Measurements from ENCODE around the gene MPI.

The MPI gene, protein sequence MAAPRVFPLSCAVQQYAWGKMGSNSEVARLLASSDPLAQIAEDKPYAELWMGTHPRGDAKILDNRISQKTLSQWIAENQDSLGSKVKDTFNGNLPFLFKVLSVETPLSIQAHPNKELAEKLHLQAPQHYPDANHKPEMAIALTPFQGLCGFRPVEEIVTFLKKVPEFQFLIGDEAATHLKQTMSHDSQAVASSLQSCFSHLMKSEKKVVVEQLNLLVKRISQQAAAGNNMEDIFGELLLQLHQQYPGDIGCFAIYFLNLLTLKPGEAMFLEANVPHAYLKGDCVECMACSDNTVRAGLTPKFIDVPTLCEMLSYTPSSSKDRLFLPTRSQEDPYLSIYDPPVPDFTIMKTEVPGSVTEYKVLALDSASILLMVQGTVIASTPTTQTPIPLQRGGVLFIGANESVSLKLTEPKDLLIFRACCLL

DNA sequence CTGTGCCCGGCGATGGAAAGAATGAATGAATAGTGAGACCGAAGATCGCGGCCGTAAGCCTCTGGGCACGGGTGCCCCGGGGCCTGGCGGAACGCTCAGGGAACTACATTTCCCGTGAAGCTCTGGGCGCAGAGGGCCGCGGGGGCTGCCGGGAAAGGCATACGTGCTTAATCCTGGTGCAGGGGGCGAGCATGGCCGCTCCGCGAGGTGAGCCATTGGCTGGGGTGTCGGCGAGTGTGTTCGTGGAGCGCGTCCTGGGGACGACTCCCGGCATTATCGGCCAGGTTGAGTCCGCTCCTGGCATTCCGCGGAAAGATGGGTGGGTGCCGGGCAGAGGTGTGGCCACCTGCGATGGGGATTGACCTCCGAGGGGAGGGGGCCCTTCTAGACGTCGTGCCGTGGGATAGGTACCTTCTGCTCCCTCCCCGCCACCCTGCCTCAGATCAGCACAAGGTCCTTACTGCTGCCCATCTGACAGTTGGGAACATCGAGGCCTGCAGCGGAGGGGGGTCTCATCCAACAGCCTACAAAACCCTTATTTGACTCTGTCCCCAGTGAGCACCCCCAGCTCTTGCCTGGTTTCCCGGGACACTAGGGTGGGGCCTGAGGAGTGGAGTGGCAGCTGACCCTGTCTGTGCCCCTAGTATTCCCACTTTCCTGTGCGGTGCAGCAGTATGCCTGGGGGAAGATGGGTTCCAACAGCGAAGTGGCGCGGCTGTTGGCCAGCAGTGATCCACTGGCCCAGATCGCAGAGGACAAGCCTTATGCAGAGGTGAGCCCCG is at the start of gene MPI:
Gene MPI (plus strand): TSS at position 160 of the 782 bp plus-strand sequence. CDS start 32 bp downstream, at position 192.
- DNase-seq = peak; percentile 62 to 92

DNA sequence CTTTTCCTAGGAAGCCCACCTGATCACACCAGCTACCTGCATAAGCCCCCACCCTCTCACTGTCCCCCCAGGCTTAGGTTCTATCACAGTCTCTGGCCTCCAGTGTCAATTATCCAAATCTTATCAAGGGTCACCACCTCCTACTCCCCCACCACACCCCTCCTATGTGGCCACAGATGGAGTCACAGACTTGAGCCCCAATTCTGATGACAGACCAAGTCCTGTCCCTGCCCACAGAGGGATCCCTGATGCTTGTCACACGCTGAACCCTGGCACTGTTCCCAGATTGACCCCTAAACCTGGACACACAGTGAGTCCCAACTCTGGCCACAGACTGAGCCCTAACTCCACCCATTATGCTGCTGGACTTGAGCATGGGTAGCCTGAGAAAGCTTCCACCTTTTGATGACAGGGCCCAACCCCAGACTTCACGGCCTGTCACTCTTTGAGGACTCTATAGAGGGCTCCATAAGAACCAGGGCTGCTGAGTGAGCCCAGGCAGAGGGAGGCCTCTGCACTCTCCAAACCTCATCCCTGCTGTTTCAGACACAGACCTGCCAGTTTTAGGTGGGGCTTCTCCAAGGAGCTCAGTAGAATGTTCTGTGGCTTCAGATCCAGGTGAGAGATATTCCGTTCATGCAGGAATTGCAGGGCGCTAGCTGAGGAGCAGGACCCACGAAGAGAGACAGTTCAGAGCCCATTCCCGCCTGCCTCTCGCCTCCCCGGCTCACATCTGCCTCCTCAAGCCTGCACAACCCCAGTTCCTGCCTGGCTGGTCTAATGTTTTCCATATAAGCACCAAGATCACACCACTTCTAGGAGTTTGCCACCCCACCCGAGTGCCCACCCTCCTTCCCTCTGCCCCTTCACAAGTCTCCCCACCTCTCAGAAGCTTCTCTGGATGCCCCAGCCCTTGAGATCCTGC is 48.7 kb upstream of the MPI start:
- no peak for DNase-seq

DNA sequence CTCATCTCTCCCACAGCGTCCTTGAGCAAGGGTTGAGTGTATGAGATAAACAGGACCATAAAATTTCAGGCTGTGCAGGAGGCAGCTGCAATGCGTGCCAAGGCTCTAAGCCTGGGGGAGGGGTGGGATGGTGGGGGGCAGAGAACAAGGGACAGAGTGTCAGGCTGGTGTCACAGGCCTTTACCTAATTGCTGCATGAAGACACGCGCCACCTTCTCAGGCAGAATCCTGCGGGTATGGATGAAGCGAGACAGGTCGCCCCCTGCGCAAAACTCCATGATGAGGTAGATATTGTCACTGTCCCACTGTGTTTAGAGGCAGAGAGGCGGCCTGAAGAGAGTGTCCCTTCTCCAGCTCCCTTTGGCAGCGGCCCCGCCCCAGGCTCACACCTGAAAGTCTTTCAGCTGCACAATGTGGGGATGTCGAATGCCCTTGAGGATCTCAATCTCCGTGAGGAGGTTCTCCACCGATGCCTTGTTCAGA is 47.9 kb upstream of the MPI start:
- DNase-seq = no peak

DNA sequence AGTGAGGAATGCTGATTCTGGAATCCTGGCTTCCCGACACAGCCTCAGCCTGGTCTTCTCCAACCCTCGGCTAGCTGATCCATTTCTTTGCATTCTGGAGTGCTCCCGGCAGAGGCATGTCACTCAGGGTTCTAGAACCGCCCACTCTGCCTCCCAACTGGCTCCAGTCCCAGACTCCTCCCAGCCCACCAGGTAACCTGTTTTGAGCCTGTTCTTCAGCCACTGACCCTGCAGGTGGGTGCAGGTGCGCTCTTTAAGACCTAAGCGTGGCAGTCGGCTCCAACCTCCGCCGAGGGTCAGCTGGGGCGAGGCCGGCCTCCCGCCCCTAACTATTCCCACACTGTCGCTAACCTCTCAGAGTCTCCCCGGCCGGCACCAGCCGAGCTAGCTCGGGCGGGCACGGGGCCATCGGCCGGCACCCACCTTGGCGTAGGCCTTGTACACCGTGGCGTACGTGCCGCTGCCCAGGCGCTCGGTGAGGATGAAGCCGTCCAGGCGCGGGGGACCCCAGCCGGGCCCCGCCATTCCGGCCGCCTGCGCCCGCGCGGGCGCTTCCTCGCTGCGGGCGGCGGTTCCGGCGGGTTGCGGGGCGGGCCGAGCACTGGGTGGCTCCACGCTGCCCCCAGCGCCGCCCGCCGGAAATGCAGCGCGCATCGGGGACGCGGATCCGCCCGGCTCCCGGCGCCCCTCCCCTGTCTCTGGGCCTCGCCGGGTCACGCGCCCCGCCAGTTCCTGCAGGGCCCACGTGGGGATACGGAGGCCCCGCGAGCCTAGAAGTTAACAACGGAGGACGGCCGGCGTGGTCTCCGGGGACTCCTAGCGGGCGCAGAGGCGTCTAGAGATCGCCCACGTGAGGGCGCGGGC is 47.0 kb upstream of the MPI start, which contains the start of gene ULK3:
Gene ULK3 (minus strand): TSS at position 576 of the 864 bp plus-strand sequence. CDS start 51 bp downstream, at position 525.
- DNase-seq = peak; percentile 87 to 96

DNA sequence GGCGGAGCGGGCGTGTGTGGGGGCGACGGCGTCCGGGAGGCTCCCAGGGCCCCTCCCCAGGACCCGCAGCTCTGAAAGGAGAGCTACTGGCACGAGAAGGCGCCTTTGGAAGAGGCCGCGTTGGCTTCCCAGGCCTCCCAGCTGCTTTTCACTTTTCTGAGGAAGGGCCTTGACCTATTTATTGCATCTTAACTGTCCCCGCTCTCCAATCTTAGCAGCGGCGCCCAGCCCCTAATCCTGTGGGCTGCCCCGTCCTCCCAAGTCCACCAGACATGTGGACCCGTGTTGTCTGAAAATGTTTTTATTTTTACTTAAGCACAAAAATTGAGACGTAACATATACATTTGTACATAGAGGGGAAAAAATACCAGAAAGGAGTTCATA is 46.4 kb upstream of the MPI start:
- no peak for DNase-seq

DNA sequence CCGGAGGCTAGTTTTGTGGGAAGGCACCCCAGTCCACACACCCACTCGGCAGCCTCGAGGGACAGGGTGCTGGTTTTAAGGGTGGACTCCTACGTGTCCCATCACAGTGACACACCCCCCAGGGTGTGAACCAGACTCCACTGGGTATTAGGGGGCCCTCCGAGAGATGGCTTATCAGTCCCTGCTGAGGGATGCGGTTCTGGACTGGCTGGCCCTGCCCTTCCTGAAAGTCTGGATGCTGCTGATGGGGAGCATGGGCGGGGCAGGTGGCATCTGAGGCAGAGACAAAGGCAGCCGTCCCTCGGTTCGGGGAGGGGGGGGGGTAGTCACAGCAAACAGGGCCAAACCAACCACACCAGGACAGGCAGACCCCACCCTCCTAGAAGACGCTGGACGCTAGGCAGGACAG is 45.9 kb upstream of the MPI start:
- no peak for DNase-seq

DNA sequence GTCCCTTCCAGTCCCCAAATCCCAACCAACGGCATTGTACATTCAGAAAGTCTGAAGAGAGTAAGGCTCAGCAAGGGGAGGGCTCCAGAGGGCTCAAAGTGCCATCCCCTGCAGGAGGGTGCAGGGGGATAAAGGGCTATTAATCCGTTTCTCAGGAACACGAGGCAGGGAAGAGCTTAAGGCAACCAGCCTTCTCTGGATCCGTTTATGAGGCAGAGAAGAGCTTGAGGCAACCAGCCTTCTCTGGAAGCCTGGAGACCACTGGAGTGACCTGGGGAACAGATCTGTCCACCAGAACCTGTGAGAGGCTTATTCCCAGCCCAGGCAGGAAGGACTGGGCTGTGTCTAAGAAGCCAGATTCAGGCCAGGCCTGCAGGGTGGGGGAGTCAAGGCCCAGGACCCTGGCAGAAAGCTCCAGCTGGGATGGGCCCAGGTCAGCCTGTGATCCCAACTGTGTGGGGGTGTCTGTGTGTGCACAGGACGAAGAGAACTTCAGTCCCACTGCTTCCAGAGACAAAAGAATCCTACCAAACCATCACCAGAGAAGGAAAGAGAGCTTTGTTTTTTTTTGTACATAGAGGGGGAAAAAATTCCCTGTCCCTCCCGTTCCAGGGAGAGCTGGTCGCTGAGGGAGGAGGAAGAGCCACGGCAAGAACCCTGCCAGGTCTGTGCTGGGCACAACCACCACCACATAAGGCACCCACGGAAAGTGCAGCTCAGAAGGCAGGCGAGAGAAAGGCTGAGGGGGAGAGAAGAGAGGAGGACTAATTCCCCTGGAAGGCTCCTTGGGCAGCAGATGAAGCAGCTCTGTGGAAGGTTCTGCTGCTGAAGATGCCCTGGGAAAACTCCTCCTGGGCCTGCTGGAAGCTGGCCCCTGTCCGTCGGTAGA is 45.3 kb upstream of the MPI start:
- no peak for DNase-seq

DNA sequence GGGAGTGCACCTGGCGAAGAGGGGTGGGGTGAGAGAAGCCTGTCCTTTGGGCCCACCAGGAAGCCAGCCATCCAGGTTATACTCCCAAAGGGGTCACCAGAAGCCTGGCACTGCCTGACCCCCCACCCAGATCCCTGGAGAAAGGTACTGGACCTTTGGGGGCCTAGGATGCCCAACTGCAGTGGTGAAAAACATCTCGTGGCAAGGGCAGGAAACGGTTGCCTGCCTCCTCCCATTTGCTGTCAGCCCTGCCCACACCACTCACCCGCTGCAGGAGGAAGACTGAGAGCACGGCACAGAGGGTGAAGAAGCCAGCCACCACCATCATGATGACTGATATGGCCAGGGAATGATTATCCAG is 44.7 kb upstream of the MPI start:
- no peak for DNase-seq

DNA sequence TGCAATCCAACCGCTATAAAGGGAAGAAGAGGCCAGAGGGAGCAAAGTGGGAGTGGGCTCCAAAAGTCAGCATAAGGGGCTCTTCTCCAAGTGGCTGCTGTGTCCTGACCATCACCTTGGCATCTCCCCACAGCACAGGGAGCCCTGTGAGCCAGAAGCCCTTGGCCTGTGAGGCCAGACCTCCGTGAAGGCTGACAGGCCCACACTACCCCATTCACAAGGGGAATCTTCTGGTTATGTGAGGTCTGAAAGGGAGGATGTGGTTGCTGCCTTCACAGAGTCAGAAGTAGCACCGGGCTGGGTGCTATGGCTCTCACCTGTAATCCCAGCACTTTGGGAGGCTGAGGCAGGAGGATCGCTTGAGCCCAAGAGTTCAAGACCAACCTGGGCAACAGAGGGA is 44.3 kb upstream of the MPI start:
- DNase-seq = no peak

DNA sequence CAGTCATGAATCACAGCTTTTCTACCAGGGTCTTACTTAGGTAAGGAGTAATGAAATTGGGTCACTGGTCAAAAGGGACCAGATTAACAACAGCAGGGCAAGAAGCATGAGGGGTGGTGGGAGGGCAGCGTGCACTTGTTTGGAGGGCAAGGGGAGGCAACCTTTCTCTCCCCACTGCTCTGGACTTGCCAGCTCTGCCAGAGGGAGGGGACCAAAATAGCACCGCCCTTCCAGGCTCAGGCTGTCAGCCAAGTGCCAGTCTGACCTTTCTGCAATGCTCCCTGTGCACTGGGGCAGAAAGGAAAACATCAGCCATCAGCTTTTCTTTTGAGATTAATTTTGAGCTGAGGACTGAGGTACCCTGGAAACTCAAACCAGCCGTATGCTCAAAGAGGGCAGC is 42.4 kb upstream of the MPI start:
- DNase-seq = no peak

DNA sequence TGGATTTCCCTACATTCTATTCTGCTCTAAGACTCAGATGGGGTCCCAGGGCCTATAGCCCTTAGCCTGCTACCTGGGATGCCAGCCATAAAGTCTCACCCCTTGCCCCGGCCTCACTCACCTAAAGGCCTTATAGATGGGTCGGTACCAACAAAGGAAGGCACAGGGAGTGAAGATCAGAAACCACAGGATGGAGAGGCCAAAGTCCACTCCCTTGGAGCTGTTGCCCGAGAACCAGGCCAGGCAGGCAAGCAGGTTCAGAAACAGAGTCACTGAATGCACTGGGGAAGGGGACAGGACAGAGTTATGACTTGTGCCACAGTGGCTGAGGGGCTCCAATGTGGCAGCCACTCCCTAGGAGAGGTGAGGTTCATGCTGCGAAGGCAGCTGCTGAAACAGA is 39.4 kb upstream of the MPI start:
- no peak for DNase-seq

DNA sequence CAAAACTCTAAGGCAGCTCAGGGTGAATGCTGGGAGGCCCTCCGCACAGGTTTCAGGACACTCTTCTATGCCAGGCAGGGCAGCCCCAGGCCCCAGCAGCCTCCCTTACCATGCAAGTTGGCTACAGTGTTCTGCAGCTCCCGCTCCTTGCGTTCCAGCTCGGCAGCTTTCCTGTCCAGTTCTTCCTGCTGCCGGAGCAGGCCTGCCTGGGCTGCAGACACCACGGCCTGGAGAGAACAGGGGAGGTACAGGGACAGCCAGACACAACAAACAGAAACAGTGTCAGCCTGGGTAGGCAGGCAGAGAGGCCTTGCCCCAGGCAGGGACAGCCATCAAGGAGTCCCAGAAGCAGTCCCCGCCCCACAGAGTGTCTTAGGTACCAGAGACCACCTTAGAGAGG is 37.9 kb upstream of the MPI start:
- no peak for DNase-seq

DNA sequence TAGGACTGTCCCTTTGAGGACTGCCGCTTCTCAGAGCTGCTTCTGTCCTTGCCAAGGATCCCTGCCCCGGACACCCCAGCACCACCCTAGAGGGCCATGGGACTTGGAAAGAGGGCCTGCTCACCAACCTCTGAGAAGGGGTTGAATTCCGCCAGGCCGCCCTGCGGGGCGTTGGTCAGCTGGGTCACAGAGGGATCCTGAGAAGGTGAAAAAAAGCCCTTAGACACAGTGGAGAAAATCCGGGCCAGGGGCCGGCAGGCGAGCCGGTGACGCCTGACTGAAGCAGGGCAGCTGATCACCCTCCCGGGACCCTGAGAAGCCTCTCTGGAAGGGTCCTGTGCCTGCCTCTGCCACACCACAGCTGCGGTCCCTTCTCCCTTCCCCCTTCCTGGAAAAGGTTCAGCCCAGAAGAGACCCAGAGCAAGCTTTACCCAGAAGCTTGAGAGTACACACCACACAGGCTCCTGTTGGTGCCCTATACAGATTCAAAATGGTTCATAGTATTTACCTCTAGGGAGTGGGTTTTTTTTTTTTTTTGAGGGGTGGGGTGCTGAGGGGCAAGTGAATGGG is 35.3 kb upstream of the MPI start:
- no peak for DNase-seq

DNA sequence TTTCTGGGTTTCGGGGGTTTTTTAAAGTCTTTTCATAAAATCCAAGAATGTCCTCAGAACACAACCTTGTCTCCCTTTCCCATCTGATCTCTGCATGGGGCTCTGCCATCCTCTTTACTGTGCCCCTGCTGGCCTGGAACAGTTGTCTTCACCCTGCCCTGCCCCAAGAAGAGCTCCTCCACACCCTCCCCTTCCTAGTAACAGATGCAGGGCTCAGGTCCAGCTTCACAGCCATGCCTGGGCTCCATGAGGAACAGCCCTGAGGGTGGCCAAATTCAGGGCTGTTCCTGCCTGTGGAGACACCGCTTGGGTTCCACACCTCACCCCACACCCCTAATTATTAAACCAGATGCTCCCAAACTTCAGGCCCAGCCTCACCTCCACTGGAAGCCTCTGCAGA is 34.0 kb upstream of the MPI start:
- no peak for DNase-seq

DNA sequence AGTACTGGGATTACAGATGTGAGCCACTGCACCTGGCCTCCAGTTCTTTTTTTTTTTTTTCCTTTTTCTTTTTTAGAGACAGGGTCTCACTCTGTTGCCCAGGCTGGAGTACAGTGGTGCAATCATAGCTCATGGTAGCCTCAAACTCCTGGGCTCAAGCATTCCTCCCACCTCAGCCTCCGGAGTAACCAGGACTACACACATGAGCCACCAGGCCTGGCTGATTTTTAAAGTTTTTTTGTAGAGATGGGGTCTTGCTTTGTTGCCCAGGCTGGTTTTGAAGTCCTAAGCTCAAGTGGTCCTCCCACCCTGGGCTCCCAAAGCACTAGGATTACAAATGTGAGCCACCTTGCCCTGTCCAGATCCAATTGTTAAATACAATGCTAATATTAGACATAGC is 33.3 kb upstream of the MPI start:
- DNase-seq = no peak

DNA sequence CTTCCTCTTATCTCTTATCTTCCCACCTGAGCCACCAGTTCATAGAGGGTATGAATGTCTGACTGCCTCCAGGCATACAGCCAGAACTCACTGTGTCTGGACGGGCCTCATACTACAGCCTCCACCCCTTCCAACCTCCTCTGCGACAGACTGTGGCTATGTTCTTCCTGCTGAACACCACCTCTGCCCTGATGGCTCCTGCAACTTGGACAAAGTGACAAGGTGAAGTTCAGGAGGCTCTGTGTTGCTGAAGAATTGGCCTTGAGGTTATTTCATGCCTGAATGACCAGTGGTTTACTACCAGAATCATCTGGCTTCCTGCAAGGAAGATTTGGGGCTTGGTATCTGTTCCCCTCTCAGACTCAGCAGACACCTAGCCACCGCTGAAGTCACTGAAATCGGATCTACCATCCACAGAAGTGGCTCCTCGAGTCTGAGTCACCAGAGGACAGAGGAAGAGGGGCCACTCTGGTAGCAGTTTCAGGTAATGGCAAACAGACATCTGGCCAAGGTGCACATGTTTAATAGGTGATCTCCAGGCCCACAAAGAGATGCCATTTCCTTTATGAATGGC is 32.7 kb upstream of the MPI start:
- DNase-seq = no peak

DNA sequence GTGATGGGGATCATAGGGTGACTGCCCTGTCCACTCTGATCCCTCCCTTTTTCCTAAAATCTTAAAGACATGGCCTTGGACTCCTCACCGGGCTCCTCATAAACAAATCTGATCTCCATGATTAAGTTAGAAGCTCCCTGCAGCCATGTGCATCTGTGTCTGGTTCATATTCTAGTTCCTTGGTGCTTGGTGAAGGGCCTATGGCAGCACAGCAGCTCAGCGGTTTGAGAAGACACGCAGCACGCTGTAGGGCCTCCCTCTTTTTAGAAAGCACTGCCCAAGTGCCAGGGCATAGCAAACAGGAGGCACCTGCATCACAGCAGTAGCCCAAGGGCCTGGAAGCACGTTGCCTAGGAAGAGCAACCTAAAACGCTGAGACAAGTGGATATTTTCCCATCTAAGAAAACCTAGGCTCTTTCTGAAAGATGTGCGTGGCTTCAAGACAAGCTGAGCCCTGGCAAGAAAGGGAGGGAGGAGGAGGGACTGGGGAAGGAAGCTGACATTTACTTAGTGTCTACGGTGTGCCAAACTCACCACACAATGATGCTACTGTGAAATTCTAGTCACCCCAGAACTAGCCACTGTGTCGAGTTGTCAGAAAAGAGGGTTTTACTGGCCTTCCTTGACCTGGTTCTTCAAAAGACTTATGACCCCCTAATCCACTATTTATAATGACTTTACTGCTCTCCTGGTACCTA is 32.0 kb upstream of the MPI start:
- no peak for DNase-seq

DNA sequence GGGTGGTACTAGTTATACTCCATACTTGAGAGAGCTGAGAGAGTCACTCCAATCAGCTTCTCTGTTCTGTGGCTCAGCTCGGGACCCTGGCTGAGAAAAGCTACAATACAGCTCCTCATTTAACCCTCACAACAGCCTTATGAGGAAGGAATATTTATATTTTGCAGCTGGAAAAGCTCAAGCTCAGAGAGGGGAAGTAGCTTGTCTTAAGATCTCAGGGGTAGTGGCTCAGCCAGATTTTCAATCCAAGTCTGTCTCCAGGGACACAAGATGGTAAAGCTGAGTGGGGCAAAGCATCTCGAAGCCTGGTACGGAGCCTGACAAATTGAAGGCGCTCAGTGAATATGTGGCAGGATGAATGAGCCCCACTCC is 31.5 kb upstream of the MPI start:
- no peak for DNase-seq

DNA sequence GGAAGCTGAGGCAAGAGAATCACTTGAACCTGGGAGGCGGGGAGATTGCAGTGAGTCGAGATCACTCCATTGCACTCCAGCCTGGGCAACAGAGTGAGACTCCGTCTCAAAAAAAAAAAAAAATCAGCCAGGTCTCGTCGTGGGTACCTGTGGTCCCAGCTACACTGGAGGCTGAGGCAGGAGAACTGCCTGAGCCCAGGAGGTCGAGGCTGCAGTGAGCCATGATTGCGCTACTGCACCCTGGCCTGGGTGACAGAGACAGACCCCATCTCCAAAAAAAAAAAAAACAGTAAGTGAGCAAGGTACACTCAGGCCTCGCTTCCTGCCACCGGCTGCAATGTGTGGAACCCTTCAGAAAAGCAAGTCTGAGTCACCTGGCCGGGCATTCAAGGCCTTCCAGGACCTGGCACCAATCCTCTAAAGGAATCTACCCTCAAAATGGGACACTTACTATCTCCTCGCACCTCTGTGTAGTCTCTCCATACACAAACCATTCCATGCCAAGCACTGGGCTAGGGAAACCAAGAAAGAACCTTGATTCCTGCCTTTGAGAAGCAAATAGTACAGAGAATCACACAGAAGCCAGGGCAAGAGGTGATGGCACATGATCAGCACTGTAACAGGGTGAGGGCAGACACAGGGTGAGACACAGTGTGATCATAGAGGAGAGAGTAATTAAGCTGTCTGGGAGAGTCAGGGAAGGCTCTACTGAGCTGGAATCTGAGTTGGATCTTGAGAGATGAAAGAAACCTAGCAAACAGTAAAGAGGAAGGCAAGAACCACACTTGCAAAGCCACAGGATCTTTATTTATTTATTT is 26.4 kb upstream of the MPI start:
- no peak for DNase-seq

Data from NCI-H526 (cell line).